ENCODE results near the gene SPRR5.

The SPRR5 gene

GRCh38 chr1:152986578-152986977 is 39.6 kb downstream of the SPRR5 start:
- H3K27me3 ChIP-seq (replicated peaks; ENCODE audit: insufficient read depth, low read length), result no peaks in the 10 kb centered on the region
- no peak overlapping the region for H3K4me2 ChIP-seq (ENCODE audit: low read depth, low read length)
- H4K20me1 ChIP-seq (ENCODE audit: insufficient read depth, low read length), result no peaks in the 10 kb centered on the region
- no peak overlapping the region for H3K4me3 ChIP-seq (ENCODE audit: low read length)
- H3K27ac ChIP-seq (ENCODE audit: low read length), result no peak overlapping the region
- H3K9me2 ChIP-seq (replicated peaks; ENCODE audit: insufficient read depth, low read length), result no peaks in the 10 kb centered on the region
- no peaks in the 10 kb centered on the region for H3K36me3 ChIP-seq (replicated peaks; ENCODE audit: insufficient read depth, low read length)
- TF ChIP-seq EZH2 (optimal IDR thresholded peaks at IDR 0.05; ENCODE audit: low read depth, low read length) (no peak), EZH2phosphoT487 (IDR thresholded peaks at IDR 0.05; ENCODE audit: low read length) (no peak), CTCF (IDR thresholded peaks at IDR 0.05; ENCODE audit: low read length) (no peak)
- no peak overlapping the region for H2AFZ ChIP-seq (ENCODE audit: low read length)
- no peaks in the 10 kb centered on the region for H3K4me1 ChIP-seq (ENCODE audit: low read length)
- no peaks in the 10 kb centered on the region for H3F3A ChIP-seq (ENCODE audit: insufficient read depth, low read length)
- no peak overlapping the region for H3K9ac ChIP-seq (ENCODE audit: low read length)
- H3K79me2 ChIP-seq (ENCODE audit: low read length), result no peaks in the 10 kb centered on the region
- no peak for DNase-seq
- H3K9me3 ChIP-seq (replicated peaks; ENCODE audit: insufficient read depth, low read length), result no peaks in the 10 kb centered on the region

DNA sequence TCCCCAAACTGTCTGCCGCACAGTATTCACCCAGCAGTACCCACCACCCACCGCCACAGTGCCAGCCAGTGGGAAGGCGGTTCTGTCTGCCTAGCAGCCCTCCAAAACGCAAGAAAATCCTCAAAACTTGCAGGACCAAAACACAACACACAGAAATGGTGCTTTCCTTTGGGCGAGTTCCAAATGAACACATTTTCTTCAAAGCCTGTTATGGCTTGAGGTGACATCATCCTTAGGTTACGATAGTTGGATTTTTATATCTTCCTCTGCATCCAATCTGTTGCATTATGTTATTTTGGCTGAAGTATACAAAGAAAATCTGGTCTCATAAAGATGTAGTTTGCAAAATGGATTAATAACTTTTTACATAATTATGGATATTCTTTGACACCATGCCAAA is 46.2 kb downstream of the SPRR5 start:
- Histone ChIP-seq H3K9me2 (replicated peaks; ENCODE audit: insufficient read depth, low read length) (no peaks in the 10 kb centered on the region), H3K36me3 (replicated peaks; ENCODE audit: insufficient read depth, low read length) (no peaks in the 10 kb centered on the region), H3K27me3 (replicated peaks; ENCODE audit: insufficient read depth, low read length) (no peaks in the 10 kb centered on the region), H3K9me3 (replicated peaks; ENCODE audit: insufficient read depth, low read length) (no peaks in the 10 kb centered on the region), H3K27ac (ENCODE audit: low read length) (no peak overlapping the region), H3F3A (ENCODE audit: insufficient read depth, low read length) (no peaks in the 10 kb centered on the region), H3K79me2 (ENCODE audit: low read length) (no peaks in the 10 kb centered on the region), H3K4me1 (ENCODE audit: low read length) (no peaks in the 10 kb centered on the region), H3K4me3 (ENCODE audit: low read length) (no peak overlapping the region), H3K4me2 (ENCODE audit: low read depth, low read length) (no peak overlapping the region), H4K20me1 (ENCODE audit: insufficient read depth, low read length) (no peaks in the 10 kb centered on the region), H2AFZ (ENCODE audit: low read length) (no peak overlapping the region), H3K9ac (ENCODE audit: low read length) (no peak overlapping the region)
- no peak for DNase-seq
- no peak for TF ChIP-seq CTCF (IDR thresholded peaks at IDR 0.05; ENCODE audit: low read length)
- TF ChIP-seq EZH2phosphoT487 (IDR thresholded peaks at IDR 0.05; ENCODE audit: low read length), result no peak

DNA sequence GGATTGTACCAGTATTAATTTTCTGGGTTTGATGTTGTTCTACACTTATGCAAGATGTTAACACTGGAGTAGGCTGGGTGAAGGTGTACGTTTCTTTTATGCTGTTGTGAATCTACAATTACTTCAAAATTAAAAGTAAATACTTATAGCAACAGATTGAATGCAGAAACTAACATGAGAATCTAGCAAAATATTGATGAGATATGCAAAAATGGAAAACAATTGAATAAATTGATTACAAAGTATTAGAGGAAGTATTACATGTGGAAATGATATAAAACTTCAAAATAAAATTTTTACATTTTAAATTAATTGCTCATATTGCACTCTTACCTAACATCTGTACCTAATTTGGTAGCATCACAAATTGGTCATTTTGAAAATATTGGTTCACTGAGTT is 48.8 kb downstream of the SPRR5 start:
- H3K9ac ChIP-seq (ENCODE audit: low read length), result no peak overlapping the region
- no peak overlapping the region for H3K27ac ChIP-seq (ENCODE audit: low read length)
- no peaks in the 10 kb centered on the region for H3K9me3 ChIP-seq (replicated peaks; ENCODE audit: insufficient read depth, low read length)
- TF ChIP-seq EZH2 (optimal IDR thresholded peaks at IDR 0.05; ENCODE audit: low read depth, low read length) (no peak), CTCF (IDR thresholded peaks at IDR 0.05; ENCODE audit: low read length) (no peak), EZH2phosphoT487 (IDR thresholded peaks at IDR 0.05; ENCODE audit: low read length) (no peak)
- no peak overlapping the region for H3K4me3 ChIP-seq (ENCODE audit: low read length)
- H3K36me3 ChIP-seq (replicated peaks; ENCODE audit: insufficient read depth, low read length), result no peaks in the 10 kb centered on the region
- H2AFZ ChIP-seq (ENCODE audit: low read length), result no peak overlapping the region
- DNase-seq, result no peak
- no peaks in the 10 kb centered on the region for H3K4me1 ChIP-seq (ENCODE audit: low read length)
- H3K79me2 ChIP-seq (ENCODE audit: low read length), result no peaks in the 10 kb centered on the region
- H3K4me2 ChIP-seq (ENCODE audit: low read depth, low read length), result no peak overlapping the region
- H3F3A ChIP-seq (ENCODE audit: insufficient read depth, low read length), result no peaks in the 10 kb centered on the region
- no peaks in the 10 kb centered on the region for H3K27me3 ChIP-seq (replicated peaks; ENCODE audit: insufficient read depth, low read length)
- H3K9me2 ChIP-seq (replicated peaks; ENCODE audit: insufficient read depth, low read length), result no peaks in the 10 kb centered on the region
- H4K20me1 ChIP-seq (ENCODE audit: insufficient read depth, low read length), result no peaks in the 10 kb centered on the region
